ENCODE measurements around the gene BZW1.

BZW1 gene

GRCh38 chr2:200843993-200844948, 32.6 kb downstream of the BZW1 start:
- no peak for DNase-seq

- DNase-seq: no peak
These were observed 33.5 kb downstream of the BZW1 start for GRCh38 chr2:200845194-200845593.

- no peak for DNase-seq
These were observed 34.1 kb downstream of the BZW1 start for GRCh38 chr2:200845669-200846325.

- no peak for DNase-seq
These were observed 35.6 kb downstream of the BZW1 start for GRCh38 chr2:200847269-200847668.

- DNase-seq: no peak
These were observed 36.2 kb downstream of the BZW1 start for GRCh38 chr2:200847939-200848338.

- no peak for DNase-seq
These were observed 39.0 kb downstream of the BZW1 start for GRCh38 chr2:200850512-200851256.

- no peak for DNase-seq
These were observed 39.9 kb downstream of the BZW1 start for GRCh38 chr2:200851398-200852248.

- no peak for DNase-seq
These were observed 40.9 kb downstream of the BZW1 start for GRCh38 chr2:200852605-200853004.

GRCh38 chr2:200856806-200857205, 45.1 kb downstream of the BZW1 start:
- no peak for DNase-seq

GRCh38 chr2:200860092-200860795, 48.5 kb downstream of the BZW1 start:
- peak in 1 of 2 experiments; percentile 23 for DNase-seq

GRCh38 chr2:200861617-200862155, 50.0 kb downstream of the BZW1 start:
- no peak for DNase-seq

- peak in 1 of 2 experiments; percentile 49 for DNase-seq
These were observed 50.9 kb downstream of the BZW1 start for GRCh38 chr2:200862532-200863000.

- peak in 1 of 2 experiments; percentile 44 for DNase-seq
These were observed 52.1 kb downstream of the BZW1 start for GRCh38 chr2:200863782-200864175.

GRCh38 chr2:200864176-200865034, 52.7 kb downstream of the BZW1 start, which contains the start of gene CLK1:
Gene CLK1, minus strand, starts transcription at chr2:200864658. Its CDS starts 2,796 bp downstream, at chr2:200861862.
- peak; percentile 89 to 95 for DNase-seq

- no peak for DNase-seq
These were observed 57.3 kb downstream of the BZW1 start for GRCh38 chr2:200869014-200869413.

GRCh38 chr2:200871151-200871550, 59.4 kb downstream of the BZW1 start:
- DNase-seq: no peak

GRCh38 chr2:200873560-200873959, 61.9 kb downstream of the BZW1 start:
- DNase-seq: no peak
